ENCODE measurements around the gene RALB. TPM values are rescaled to one million over a fixed set of nuclear protein-coding genes. Genes with fewer than 3 reads are reported as not detected.
"Not testable (repeated sequence)": the region's sequence is repeated elsewhere in the genome, so short reads cannot be mapped to it uniquely, and the experiment has no call there.

RALB gene
- polyA plus RNA-seq, 3 donors from 2014 or later, result 47.7 to 55.1 (median 54.2) TPM

- DNase-seq, result no peak
- H3K4me3 Mint-ChIP-seq, result no peak overlapping the region
- peaks cover 9 to 11% of the 10 kb centered on the region in 2 donors for H3K4me1 Mint-ChIP-seq
- H3K27me3 Mint-ChIP-seq (ENCODE audit: low read depth in 3 of 3), result no peaks in the 10 kb centered on the region
- peaks cover 12 to 21% (median 21%) of the 10 kb centered on the region in 3 donors for H3K36me3 Mint-ChIP-seq
- H3K9me3 Mint-ChIP-seq, result no peaks in the 10 kb centered on the region
- H3K27ac Mint-ChIP-seq, result no peak overlapping the region
Observed at GRCh38 chr2:120305937-120306490, 53.4 kb downstream of the RALB start.

GRCh38 chr2:120307482-120307881, 54.8 kb downstream of the RALB start:
- Mint-ChIP-seq H3K27me3 (ENCODE audit: low read depth in 3 of 3) (peaks cover 0 to 3% (median 0%) of the 10 kb centered on the region in 3 donors), H3K27ac (no peak overlapping the region), H3K4me1 (peaks cover 6 to 9% of the 10 kb centered on the region in 2 donors), H3K9me3 (no peaks in the 10 kb centered on the region), H3K36me3 (peaks cover 9 to 18% (median 15%) of the 10 kb centered on the region in 3 donors), H3K4me3 (no peak overlapping the region)
- no peak for DNase-seq

- Mint-ChIP-seq H3K27ac (no peak overlapping the region), H3K36me3 (peaks cover 8 to 18% (median 12%) of the 10 kb centered on the region in 3 donors), H3K4me3 (no peak overlapping the region), H3K4me1 (peaks cover 7 to 10% of the 10 kb centered on the region in 2 donors), H3K27me3 (ENCODE audit: low read depth in 3 of 3) (peaks cover 0 to 3% (median 0%) of the 10 kb centered on the region in 3 donors), H3K9me3 (no peaks in the 10 kb centered on the region)
- no peak for DNase-seq
Observed at GRCh38 chr2:120308038-120308910, 55.6 kb downstream of the RALB start.

GRCh38 chr2:120310136-120310535, 57.5 kb downstream of the RALB start:
- Mint-ChIP-seq H3K36me3 (peaks cover 4 to 6% (median 6%) of the 10 kb centered on the region in 3 donors), H3K4me3 (no peak overlapping the region), H3K4me1 (peaks cover 10 to 12% of the 10 kb centered on the region in 2 donors), H3K27me3 (ENCODE audit: low read depth in 3 of 3) (peaks cover 1 to 5% (median 2%) of the 10 kb centered on the region in 3 donors), H3K27ac (no peak overlapping the region), H3K9me3 (peaks cover 0 to 2% (median 0%) of the 10 kb centered on the region in 6 donors)
- DNase-seq, result no peak

DNA sequence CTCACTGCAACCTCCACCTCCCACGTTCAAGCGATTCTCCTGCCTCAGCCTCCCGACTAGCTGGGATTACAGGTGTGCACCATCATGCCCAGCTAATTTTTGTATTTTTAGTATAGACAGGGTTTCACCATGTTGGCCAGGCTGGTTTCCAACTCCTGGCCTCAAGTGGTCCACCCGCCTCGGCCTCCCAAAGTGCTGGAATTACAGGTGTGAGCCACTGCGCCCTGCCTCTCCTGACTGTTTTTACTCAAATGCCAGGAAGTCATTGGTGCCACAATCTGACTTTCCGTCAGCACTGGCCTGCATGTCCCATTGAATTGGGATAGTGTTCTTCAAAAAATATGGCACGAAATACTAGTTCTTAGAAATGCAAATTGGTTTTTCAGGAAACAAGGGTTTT, 58.2 kb downstream of the RALB start:
- H3K4me3 Mint-ChIP-seq, H3K27ac Mint-ChIP-seq: not testable (repeated sequence)

GRCh38 chr2:120312076-120312475, 59.4 kb downstream of the RALB start:
- Mint-ChIP-seq H3K27me3 (ENCODE audit: low read depth in 3 of 3) (peaks cover 2 to 5% (median 4%) of the 10 kb centered on the region in 3 donors), H3K36me3 (no peaks in the 10 kb centered on the region), H3K9me3 (peaks cover 0 to 2% (median 0%) of the 10 kb centered on the region in 6 donors), H3K4me1 (peaks cover 10 to 12% of the 10 kb centered on the region in 2 donors), H3K4me3 (peak overlapping the region in 1 of 5 donors; percentile 85), H3K27ac (no peak overlapping the region)
- no peak for DNase-seq

More for the DNA sequence above, 58.2 kb downstream of the RALB start:
- H3K9me3 Mint-ChIP-seq; H3K27me3 Mint-ChIP-seq (ENCODE audit: low read depth in 3 of 3); H3K36me3 Mint-ChIP-seq; DNase-seq: not testable (repeated sequence)
- H3K4me1 Mint-ChIP-seq, result peaks cover 10 to 12% of the 10 kb centered on the region in 2 donors

- peaks cover 0 to 2% (median 0%) of the 10 kb centered on the region in 6 donors for H3K9me3 Mint-ChIP-seq
- peaks cover 10 to 12% of the 10 kb centered on the region in 2 donors for H3K4me1 Mint-ChIP-seq
- peak; percentile 36 to 52 (median 51) for DNase-seq
- H3K27ac Mint-ChIP-seq, result peak overlapping the region in 1 of 6 donors; percentile 30
- H3K27me3 Mint-ChIP-seq (ENCODE audit: low read depth in 3 of 3), result peaks cover 2 to 5% (median 4%) of the 10 kb centered on the region in 3 donors
- H3K36me3 Mint-ChIP-seq, result no peaks in the 10 kb centered on the region
- H3K4me3 Mint-ChIP-seq, result peak overlapping the region; percentile 71 to 86 (median 85)
Observed at GRCh38 chr2:120312860-120313694, 60.4 kb downstream of the RALB start.

GRCh38 chr2:120313695-120314615, 61.3 kb downstream of the RALB start:
- Mint-ChIP-seq H3K9me3 (peaks cover 0 to 2% (median 0%) of the 10 kb centered on the region in 6 donors), H3K27ac (no peak overlapping the region), H3K27me3 (ENCODE audit: low read depth in 3 of 3) (peaks cover 2 to 5% (median 4%) of the 10 kb centered on the region in 3 donors), H3K4me1 (peaks cover 10 to 12% of the 10 kb centered on the region in 2 donors), H3K4me3 (peak overlapping the region; percentile 41 to 86 (median 85)), H3K36me3 (no peaks in the 10 kb centered on the region)
- no peak for DNase-seq

GRCh38 chr2:120314690-120315366, 62.2 kb downstream of the RALB start:
- DNase-seq, result no peak
- Mint-ChIP-seq H3K27me3 (ENCODE audit: low read depth in 3 of 3) (peaks cover 2 to 5% (median 4%) of the 10 kb centered on the region in 3 donors), H3K36me3 (no peaks in the 10 kb centered on the region), H3K9me3 (peaks cover 0 to 2% (median 0%) of the 10 kb centered on the region in 6 donors), H3K4me1 (peaks cover 10 to 12% of the 10 kb centered on the region in 2 donors), H3K27ac (no peak overlapping the region), H3K4me3 (peak overlapping the region in 2 of 5 donors; percentile 47 to 86)

DNA sequence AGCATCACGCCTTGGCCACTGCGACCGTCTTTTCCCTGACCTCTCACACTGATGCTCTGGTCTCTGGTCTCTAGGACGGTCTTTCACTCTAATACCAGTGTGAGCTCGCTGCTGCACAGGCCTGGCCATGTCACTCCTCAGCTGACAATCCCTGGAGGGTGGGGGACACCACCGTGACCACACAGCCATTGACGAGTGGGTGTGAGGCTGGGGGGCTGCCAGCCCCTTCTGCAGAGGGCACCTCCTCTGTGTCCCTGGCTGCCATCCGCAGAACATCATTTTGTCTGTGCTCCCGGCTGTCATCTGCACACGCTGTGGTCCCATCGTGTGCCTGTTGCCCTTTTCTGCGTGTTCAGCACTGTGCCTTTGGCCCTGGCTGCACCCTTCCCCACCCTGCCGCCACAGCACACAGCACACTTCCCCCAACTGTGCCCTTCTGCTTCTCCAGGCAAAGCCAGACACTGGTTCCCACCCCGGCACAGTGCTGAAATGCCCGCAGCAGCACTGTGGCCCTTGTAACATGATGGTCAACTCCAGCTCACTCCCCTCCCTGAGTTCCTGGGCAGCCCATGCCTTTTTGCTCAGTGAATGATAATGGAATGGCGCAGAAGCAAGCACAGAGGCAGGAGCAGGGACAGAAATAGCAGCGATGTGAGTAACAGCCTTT, 62.8 kb downstream of the RALB start:
- Mint-ChIP-seq H3K4me3 (no peak overlapping the region), H3K36me3 (no peaks in the 10 kb centered on the region), H3K27me3 (ENCODE audit: low read depth in 3 of 3) (peaks cover 2 to 5% (median 4%) of the 10 kb centered on the region in 3 donors), H3K4me1 (peaks cover 10 to 12% of the 10 kb centered on the region in 2 donors), H3K27ac (no peak overlapping the region), H3K9me3 (peaks cover 0 to 2% (median 0%) of the 10 kb centered on the region in 6 donors)
- no peak for DNase-seq

- DNase-seq, result no peak
- Mint-ChIP-seq H3K36me3 (no peaks in the 10 kb centered on the region), H3K4me1 (peaks cover 10 to 12% of the 10 kb centered on the region in 2 donors), H3K27me3 (ENCODE audit: low read depth in 3 of 3) (peaks cover 2 to 5% (median 4%) of the 10 kb centered on the region in 3 donors), H3K27ac (no peak overlapping the region), H3K9me3 (peaks cover 0 to 2% (median 0%) of the 10 kb centered on the region in 6 donors), H3K4me3 (no peak overlapping the region)
Observed at GRCh38 chr2:120316071-120316470, 63.4 kb downstream of the RALB start.

Measured in immature natural killer cell (primary cell).